DMS153 treated with DMSO at 0.1 percent for 48 hours (cell line): Measurements from ENCODE around the gene LHFPL2.
"Not testable (repeated sequence)": the region's sequence is repeated elsewhere in the genome, so short reads cannot be mapped to it uniquely, and the experiment has no call there.

Experiments used
- DNase-seq: peaks from one replicate; lab custom pipeline; 2025; ENCODE audit not compliant: unreplicated experiment; lab: John Stamatoyannopoulos, UW

The LHFPL2 gene

DNA sequence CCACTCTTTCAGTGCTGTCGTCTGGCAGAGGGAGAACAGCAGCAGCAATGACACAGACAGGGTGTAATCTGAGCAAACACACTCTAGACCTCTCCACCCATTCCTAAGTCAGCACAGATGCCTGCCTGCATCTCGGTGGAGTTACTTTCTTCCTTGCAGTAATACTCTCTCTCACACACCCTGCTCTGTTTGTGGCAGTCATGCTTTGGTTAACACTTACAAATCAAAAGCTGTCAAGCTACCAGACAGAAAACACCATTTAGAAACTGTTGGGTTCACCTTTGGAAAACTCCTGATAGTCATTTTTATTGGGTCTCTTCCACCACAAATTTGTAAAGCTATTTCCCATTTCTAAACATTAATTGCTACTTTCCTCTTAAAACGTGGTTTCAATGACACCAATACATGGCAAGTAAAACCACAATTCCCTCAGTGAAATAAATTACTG lies 27.3 kb downstream of the LHFPL2 start:
- DNase-seq, result no peak

DNA sequence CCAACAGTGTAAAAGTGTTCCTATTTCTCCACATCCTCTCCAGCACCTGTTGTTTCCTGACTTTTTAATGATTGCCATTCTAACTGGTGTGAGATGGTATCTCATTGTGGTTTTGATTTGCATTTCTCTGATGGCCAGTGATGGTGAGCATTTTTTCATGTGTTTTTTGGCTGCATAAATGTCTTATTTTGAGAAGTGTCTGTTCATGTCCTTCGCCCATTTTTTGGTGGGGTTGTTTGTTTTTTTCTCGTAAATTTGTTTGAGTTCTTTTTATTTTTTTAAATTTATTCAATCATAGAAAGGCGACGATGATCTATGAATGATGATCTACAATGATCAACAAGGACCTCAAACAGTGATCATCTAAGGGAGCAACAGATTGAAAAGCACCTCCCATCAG lies 28.5 kb downstream of the LHFPL2 start:
- not testable (repeated sequence) for DNase-seq

DNA sequence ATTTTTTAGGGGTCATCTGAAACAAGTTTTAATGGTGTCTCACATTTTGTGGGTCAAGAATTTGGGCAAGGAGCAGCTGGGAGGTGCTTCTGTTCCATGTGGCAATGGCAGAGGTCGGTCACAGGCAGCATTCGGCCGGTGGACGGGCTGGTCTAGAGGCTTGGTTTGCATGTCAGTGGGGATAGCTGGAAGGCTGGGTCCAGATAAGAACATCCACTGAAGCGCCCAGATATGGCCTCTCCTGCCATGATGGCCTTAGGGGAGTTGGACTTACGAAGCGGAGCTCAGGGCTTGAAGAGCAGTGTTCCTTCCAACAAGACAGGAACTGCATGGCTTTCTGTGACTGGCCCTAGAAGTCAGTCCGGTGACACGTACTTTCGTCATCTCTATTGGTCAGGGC lies 30.3 kb downstream of the LHFPL2 start:
- no peak for DNase-seq

DNA sequence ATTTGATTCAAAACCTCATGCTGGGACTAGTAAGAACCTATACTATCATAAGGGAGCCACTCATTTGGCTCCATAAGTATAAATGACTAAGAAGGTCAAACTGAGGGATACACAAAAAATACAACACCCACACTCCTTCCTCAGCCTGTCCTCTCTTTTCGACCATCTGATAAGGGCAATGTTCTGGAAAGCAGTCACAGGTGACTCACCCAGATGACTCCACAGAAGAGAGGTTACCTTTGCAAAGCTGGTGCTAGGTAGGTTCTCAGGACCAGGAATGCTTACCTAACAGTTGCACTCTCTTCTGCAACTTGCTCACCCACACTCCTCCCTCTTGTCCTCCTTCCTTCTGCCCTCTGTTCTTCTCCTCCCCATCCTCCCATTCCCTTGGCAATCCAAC lies 32.9 kb downstream of the LHFPL2 start:
- DNase-seq, result no peak

DNA sequence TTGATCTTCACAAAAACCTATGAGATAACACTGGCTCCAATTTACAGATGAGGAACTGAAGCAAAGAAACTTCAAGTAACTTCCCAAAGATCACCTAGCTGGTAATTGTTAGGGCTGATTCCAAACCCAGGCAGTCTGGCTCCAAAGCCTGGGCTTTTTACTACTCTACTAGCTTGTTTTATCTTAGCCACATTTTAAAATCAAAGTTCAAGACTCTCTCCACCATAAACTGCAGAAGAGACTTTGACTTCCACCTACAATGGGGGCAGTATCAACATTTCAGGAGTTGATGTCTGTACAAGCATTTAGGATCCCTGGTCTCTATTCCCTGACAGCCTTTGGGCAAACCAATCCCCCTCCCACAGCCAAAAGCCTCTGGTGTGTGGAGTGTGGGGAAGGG lies 33.8 kb downstream of the LHFPL2 start:
- no peak for DNase-seq

DNA sequence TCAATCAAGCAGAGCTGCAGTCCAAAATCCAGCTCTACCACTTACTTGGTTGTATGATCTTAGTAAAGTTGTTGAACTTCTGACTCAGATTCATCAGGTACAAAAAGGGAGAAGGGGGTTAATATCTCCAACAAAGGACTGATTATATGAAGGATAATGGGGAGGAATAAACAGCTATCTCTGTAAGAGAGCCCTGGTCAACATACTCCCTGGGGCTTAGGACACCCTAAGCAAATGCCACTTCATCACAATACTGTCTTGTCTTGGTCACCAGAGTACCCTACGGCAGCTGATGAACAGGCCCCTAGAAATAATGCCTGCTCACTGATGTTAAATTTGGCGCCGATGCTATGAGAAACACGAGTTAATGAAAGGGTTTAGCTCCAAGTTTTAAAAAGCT lies 34.8 kb downstream of the LHFPL2 start:
- DNase-seq, result no peak

DNA sequence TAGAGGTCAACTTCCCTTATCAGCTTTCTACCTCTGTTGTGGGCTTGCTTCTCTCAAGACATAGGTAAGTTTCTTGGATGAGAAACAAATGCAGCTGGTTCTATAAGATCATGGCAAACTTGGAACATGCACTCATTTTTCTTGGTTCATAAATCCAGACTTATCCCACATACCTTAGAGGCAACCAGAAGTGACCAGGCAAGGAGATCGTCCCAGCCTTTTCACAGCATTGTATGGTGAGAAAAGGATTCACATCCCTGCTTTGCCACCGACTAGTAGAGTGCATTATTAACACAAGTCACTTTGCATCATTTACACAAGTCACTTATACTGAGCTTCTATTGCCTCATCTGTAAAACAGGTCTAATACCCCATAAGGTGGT lies 35.4 kb downstream of the LHFPL2 start:
- DNase-seq, result no peak

DNA sequence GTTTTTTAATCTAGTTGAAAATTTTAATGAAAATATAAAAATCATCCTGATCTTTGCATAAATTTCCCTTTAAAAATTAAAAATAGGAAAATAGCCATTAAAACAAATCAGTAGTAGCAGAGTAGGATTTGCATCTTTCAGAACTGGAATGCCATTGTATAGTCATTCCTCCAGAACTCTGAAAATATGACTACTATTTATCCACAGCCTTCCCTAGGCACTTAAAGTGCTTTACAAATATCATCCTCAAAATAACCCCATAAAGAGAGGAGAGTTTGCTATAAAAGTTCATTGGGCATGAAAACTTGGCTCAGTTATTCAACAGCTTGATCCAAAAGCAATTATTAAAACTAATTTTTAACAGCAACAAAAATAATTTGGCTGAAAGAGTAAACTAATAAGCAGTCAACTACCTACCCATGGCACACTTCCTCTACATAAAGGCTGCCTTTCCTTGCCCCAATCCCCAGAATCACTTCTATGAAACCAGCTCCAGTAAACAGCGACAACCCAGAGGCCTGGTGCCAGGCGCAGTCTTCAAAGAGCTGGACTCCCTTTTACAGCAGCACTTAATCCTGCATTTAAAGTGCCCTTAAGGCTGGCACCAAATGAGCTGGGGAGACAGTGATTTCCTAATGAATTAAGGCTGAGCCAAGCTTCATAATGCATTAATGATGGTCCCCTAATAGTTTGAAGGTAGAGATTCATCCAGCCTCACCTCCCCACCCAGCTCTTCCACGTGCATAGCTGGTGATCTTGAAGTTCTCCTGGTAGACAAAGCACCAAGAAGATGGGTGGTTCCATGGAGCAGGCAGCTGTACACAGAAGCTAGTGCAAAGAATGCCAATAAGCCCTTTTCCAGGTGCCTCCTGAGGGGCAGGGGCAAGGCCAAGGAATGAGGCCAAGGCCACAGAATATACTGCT lies 36.1 kb downstream of the LHFPL2 start:
- no peak for DNase-seq

DNA sequence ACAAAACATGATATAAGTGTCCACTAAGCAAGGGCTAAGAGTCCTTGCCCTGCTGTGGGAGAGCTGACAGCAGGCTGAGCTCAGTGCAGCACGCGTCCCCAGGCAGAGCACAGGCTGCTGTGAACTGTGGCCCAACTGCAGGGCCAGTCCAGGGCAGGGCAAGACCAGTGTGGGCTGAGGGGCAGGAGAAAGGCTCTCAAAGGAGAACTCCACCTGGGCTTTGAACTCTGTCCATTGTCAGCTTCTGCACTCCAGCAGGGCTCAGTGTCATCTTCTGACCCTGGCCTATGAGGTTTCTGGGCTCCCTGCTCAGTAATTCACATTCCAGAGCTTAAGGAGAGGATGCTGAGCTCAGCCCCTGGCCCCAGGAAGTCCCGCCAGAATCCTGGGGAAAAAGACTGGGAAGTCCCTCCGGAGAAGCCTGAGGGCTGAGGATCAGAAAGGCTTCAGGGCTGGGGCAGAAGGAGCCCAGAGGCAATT lies 37.4 kb downstream of the LHFPL2 start:
- no peak for DNase-seq

DNA sequence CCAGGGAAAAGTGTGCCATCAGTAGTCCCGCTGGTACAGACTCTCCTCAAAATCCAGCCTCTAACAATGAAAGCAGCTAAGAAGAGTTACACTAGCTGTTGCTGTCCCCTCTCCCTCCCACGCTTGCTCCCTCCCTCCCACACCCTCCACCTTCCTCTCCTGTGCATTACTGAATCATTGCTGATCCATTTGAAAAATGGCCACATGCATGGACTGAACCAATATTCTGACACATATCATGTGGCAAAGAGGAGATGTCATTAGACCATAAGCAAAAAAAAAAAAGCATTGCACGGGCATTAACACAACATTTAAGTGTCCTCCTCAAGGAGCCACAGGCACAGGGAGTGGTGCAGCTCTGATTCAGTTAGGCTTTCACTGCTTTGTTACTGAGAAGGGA lies 37.9 kb downstream of the LHFPL2 start:
- DNase-seq, result no peak

DNA sequence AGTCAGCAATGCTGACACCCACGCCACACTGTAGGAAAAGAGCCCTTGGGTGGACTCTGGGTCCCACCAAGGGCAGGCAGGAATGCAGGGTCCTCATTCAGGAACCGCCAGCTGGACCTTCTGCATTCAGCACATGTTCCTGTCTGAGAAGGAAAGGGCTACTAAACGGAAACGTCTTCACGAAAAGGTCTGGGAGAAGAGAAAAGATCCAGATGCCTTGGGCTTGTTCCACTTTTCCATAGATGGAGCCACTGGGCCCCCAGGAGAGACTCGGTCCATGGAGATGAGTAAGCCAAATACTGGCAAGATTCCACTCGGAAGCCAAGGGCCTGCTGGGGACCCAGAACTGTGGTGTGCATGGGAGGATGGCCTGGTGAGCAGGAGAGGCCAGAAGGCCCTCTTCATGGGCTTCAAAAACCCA lies 38.4 kb downstream of the LHFPL2 start:
- DNase-seq, result no peak

DNA sequence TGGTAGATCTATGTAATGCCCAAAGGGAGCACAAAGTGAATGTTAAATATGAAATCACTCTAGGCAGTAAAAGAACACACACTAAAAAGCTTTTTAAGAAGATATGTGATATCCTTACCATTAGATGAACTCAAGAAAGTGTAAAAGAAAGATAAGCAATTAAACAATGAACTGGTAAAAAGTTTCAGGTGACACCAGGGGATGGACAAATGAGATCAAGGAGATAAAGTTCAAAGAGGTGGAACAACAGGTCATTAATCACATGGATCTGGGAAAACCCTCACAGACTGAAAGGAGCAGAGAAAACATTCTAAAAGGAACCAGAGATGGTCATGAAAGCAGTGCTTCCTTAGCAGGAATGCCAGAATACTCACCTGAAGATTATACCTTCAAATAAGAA lies 40.7 kb downstream of the LHFPL2 start:
- no peak for DNase-seq

DNA sequence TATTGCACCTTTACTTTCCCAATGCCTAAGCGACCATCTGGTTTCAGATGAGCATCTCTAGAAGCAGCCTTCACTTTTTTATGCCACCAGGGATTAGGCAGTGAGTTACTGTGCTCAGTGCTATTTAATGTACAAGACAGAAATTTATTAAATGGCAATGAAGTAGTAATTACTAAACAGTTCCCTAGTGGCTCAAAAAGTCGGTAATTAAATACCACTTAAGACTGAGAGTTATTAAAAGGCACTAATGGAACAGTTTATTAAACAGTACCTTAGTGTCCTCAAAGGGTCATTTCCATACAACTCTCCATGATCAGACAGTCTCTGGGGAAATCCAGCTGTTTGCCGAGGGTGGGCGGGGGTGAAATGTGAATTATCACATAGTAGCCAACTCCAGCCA lies 42.3 kb downstream of the LHFPL2 start:
- DNase-seq, result no peak

DNA sequence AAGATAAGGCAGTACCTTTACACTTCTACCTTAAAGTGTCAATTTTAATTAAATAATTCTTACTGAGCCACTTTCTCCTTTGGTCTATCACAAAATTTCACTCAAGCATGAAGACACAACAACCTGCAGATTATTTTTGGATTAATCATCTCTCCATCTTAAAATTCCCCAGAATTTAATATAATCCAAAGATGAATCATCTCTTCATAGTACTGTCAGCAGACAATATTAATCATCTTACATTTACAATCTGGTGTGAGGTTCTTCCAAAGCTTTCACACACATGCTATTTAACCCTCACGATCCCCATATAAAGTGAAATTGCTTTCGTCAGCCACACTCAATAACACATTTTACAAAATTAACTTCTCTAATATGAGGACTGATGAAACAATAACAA lies 43.0 kb downstream of the LHFPL2 start:
- DNase-seq, result no peak

DNA sequence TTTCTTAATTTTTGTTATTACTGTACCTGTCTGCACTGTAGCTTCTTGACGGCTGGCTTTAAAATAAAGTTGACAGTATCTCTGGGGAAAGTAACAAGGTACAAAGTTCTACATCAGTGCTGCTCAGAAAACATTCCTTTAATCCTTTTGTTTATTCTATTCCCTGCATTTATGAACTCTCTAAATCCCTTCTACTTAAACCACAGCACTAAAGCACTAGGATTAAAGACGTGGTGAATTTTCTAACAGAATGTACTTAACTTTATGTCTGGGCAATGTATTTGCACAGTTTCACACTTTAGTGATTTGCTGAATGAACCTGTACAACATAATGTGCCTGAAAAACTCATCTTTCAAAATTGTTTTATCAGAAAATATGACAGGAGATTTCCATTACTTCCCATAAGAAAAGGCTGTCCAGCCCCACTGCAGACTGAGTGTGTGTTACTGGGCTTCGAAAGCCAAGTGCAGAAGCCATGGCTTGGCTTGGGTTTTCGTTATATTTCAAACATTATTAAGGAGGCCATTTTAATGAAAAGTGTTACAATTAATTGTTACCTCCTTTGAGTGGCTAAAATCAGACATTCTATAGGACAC lies 43.8 kb downstream of the LHFPL2 start:
- DNase-seq, result no peak

DNA sequence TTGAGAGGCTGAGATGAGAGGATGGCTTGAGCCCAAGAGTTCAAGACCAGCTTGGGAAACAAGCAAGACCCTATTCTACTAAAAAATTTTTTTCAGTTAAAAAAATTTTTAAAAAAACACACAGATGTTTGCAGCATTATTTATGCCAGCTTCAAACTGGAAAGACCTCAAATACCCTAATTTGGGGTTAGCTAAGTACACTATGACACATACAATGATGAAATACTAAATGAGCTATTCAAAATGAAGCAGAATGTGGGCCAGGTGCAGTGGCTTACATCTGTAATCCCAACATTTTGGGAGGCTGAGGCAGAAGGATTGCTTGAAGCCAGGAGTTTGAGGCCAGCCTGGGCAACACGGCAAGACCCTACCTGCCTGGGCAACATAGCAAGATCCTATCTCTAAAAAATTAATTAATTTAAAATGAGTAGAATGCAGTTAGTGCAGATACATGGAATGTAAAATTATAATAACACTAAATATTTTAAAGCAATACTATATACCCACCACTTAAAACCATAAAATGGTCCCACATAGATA lies 44.9 kb downstream of the LHFPL2 start:
- DNase-seq, result no peak

DNA sequence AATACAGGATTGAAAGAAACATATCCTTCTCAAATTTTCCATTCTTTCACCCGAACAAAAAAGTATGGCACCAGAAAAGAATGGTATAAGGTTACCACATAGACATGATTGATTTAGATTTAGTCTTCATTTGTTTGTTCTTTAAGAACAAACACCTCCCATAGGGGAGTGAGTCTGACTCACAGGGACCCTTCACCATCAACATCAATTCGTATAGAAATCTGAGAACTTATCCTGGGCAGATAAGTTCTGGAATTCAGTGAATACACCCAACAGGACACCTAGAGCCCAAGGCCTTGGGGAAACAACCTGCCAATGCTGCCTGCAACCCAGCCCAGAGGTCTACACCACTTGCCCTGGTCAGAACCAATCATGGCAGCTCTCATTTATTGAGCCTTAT lies 46.2 kb downstream of the LHFPL2 start:
- no peak for DNase-seq

DNA sequence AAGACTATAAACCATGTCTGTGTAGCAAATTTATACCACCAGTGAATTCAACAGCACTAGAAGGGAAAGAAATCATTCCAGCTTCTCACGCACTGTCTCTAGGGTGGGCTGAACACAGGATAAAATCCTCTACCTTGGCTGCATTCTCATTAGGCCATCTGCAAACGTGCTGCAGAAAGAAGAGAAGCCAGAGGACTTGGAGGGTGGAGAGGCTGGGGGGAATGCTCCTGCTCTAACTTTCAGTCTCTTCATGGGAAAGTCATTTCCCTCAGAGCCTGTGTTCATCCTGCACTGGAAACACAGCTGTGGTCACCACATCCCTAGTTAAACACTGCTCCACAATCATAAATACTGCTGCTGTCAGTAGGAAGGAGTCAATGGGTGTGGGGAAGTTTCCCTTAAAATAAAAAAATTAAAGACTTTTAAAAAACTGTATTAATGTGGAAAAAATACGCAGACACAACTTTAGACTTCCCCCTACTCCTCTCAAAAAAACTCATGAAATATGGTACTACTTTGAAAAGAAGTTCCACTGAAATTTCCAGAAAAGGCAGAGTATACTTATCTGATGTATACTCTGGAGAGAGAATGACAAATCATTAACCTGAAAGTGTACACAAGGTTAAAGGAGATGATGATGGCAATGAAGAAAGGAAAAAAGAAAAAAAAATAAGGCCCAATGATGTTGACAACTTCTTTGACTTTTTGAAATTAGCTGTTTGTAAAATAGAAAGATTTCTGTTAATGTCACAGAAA lies 46.8 kb downstream of the LHFPL2 start:
- no peak for DNase-seq

DNA sequence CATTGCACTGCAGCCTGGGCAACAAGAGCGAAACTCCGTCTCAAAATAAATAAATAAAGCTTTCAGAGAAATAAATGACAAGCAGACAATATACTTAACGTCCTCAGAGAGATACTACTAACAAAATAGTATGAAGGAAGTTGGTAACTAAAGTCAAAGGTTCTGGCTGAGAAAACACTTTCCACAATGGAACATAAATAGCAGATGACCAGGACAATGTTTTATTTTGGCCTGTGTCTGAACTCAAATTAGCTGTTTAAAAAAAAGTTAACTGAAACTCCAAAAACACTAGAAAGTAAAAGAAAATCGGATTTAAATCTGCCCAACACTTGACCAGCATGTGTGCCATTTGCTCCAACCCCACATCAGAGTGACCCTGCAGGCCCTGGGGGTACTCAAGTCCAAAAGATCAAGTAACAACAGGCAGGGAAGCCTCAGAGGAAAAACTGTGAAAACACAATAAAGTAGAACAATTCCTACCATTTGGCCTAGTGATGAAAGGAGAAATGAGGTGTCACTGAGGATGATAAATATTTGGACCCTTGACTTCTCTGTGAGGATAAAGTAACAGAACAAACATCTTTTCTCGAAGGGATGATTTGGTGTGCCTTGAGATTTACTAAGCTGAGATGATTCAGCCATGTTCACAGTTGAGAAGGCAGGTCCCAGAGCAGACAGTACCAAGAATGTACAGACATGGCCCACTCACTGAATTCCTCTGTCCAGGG lies 47.7 kb downstream of the LHFPL2 start:
- no peak for DNase-seq

DNA sequence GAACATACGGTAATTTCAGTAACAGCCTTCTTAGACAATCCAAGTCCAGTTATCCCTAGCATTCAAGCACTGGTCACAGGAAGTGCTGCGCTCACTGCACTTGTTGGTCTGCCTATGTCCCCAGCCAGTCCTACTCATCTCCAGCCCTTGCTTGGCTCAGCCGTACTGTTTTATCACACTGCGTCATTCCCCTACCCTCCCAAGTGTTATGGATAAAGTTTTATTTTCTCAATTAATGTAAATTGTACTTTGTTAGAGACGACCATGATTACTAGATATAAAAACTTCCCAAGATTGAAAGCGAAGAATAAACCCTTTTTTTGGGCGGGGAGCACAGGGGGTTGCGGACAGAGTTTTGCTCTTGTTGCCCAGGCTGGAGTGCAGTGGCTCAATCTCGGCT lies 49.6 kb downstream of the LHFPL2 start:
- DNase-seq, result no peak

DNA sequence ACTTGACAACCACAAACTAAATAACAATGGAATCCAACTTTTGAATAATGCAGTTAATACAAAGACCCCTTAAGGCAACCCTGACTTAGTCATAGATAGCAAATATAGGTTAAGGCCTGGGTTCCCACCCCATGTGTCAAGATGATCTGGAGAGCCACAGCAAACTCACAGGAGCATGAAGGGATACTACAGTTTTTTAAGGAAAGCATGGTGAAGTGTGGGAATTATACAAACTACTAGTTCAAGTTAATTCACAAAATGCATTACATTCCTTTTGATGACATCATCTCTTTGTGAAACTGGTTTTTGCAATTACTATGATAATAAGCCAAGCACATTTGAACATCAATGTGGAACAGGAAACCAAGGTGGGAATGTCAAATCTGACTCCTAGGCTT lies 50.6 kb downstream of the LHFPL2 start:
- no peak for DNase-seq
